Frontal cortex (tissue), 4 donors: ENCODE data around the gene ACYP2. TPM values are rescaled to one million over a fixed set of nuclear protein-coding genes. Genes with fewer than 3 reads are reported as not detected.

Experiments used
- DNase-seq, 2 donors: peaks; one replicate each; pipeline ENCODE4 v3.0.0; 2012; ENCODE audit warnings: low spot score in 2 of 2
- FAIRE-seq: peaks from 2 replicates; lab custom pipeline; 2012; peaks lifted over from hg19 to GRCh38; lab: Jason Lieb, UNC
- small RNA-seq: library from RNA; depleted of rRNA; stranded (forward); fragments of <200 nt; gene quantifications from one replicate; pipeline ENCODE3, GENCODE V24; 2014
- total RNA-seq: library from RNA; depleted of rRNA; stranded (reverse); fragments of >200 nt; gene quantifications from one replicate; pipeline ENCODE4 v1.2.3, GENCODE V29; 2014
- donor health status: control.
- donor health status: control.
- donor health status: control.

ACYP2 gene
- total RNA-seq, 1 donor from 2014 or later: 22.4 TPM

GRCh38 chr2:54347622-54348021 lies 232.2 kb downstream of the ACYP2 start:
- FAIRE-seq (no peak), DNase-seq (no peak)

GRCh38 chr2:54348646-54349045 lies 233.2 kb downstream of the ACYP2 start:
- DNase-seq: no peak
- FAIRE-seq: no peak

GRCh38 chr2:54350426-54350825 lies 235.0 kb downstream of the ACYP2 start:
- no peak for FAIRE-seq

GRCh38 chr2:54353216-54353615 lies 237.8 kb downstream of the ACYP2 start:
- FAIRE-seq (no peak), DNase-seq (no peak)

More at GRCh38 chr2:54350426-54350825, 235.0 kb downstream of the ACYP2 start:
- DNase-seq: no peak

Small RNA genes lying within 50 kb of the gene (small RNA-seq; reads per million reads assigned to genes)
- not detected for gene RNU7-172P

Other genes with a start within 250 kb of the ACYP2 start
- gene PSME4, start 144.6 kb upstream of the ACYP2 start, total RNA-seq: 31.8 TPM
- not detected for gene TSPYL6, start 140.6 kb downstream of the ACYP2 start, total RNA-seq